Tibial nerve (tissue), 4 donors: Measurements from ENCODE around the gene MYH6.

ENCODE experiments used
- CTCF ChIP-seq, 5 experiments: fragments of 200-600 bp in 3 of 5; fragments of 450-650 bp in 2 of 5; sonication (generic) in 3 of 5; IDR thresholded peaks; one replicate each; pipeline ENCODE4 v1.5.1; 2016 to 2019; ENCODE audit warnings: antibody characterized with exemption in 5 of 5, mild to moderate bottlenecking in 3 of 5, moderate library complexity in 2 of 5
- EP300 ChIP-seq, 2 donors: sonication (generic); formaldehyde crosslinking; IDR thresholded peaks; one replicate each; pipeline ENCODE4 v1.6.1; 2017; ENCODE audit warnings: antibody characterized with exemption in 2 of 2, mild to moderate bottlenecking in 1 of 2
- POLR2A ChIP-seq, 2 donors: fragments of 450-650 bp; IDR thresholded peaks; one replicate each; pipeline ENCODE4 v1.6.1; 2017; ENCODE audit warnings: antibody characterized with exemption in 2 of 2, mild to moderate bottlenecking in 2 of 2, moderate library complexity in 2 of 2

DNA sequence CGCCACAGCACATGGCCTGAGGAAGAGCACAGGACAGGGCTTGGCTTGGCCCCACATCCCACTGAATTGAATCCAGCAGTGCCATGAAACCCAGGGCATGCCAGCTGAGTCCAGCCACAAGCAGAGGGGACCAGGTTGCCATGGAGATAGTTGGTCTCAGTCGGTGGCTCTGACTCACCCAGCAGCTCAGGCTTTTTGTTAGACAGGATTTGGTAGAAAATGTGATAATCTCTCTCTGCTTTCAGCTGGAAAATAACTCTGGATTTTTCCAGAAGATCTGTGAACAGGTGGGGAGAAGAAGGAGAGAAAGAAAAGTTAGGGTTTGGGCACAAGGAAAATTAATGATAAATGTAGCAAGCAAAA is 22.6 kb upstream of the MYH6 start:
- no peak for TF ChIP-seq CTCF (IDR thresholded peaks at IDR 0.05)
- TF ChIP-seq POLR2A (IDR thresholded peaks at IDR 0.05) = no peak
- no peak for TF ChIP-seq EP300 (IDR thresholded peaks at IDR 0.05)
